HCT116 (cell line): ENCODE data around the gene SFT2D2. TPM values are rescaled to one million over a fixed set of nuclear protein-coding genes. Genes with fewer than 3 reads are reported as not detected.

Source experiments
- ATAC-seq: fragments of 200-7000 bp; cut with Tn5 transposase; 2 replicates; pipeline ENCODE4 v1.9.1; 2020; ENCODE audit warnings: mild to moderate bottlenecking, moderate library complexity
- BruUV-seq: library from RNA; stranded (reverse); fragments of 400-500 nt; replicated peaks from 2 replicates; lab custom pipeline; 2021; lab: Mats Ljungman, UMichigan
- CTCF ChIA-PET: fragments of 300-600 bp; sonication (Branson Sonifier 250); formaldehyde crosslinking; loops from one replicate; lab custom pipeline; 2021; ENCODE audit warnings: antibody characterized with exemption; lab: Charles Lee
- POLR2A ChIA-PET: fragments of 300-600, 350-600 bp; sonication (Branson Sonifier 250); formaldehyde crosslinking; loops from one replicate; lab custom pipeline; 2021; ENCODE audit warnings: antibody characterized with exemption; lab: Charles Lee
- RAD21 ChIA-PET, 2 experiments: fragments of 300-600 bp; sonication (Branson Sonifier 250); formaldehyde crosslinking; loops; one replicate each; lab custom pipeline; 2023; ENCODE audit warnings: low total read pairs in 2 of 2; ENCODE audit not compliant: uncharacterized antibody in 2 of 2, unreplicated experiment in 2 of 2, low non-redundant PET in 1 of 2; lab: Charles Lee
- DNase-seq: peaks from one replicate; pipeline ENCODE4 v3.0.0-alpha.2; 2010; ENCODE audit warnings: low read depth, low spot score
- H2AFZ ChIP-seq: fragments of 200-600 bp; shearing (Covaris generic), sonication (generic); 2 replicates; pipeline ENCODE4 v1.6.1; 2017; ENCODE audit warnings: low read depth, mixed run types, mixed read lengths, antibody characterized with exemption, low read length; ENCODE audit not compliant: poor library complexity, severe bottlenecking
- H3K27ac ChIP-seq: 2 replicates; pipeline ENCODE4 v1.5.1; 2012; ENCODE audit warnings: low read depth, low read length
- H3K27me3 ChIP-seq: fragments of 200-600 bp; sonication (generic); 2 replicates; pipeline ENCODE4 v1.6.1; 2016; ENCODE audit warnings: mixed run types, low read length, mixed read lengths; ENCODE audit not compliant: insufficient read depth
- H3K36me3 ChIP-seq, 2 experiments: fragments of 200-500 bp in 1 of 2; fragments of 200-600 bp in 1 of 2; sonication (Bioruptor generic) in 1 of 2; sonication (generic) in 1 of 2; 2 replicates each; pipeline versions ENCODE4 v1.5.1 to v1.6.1; 2014 to 2016; ENCODE audit warnings: low read length in 2 of 2, inconsistent platforms in 1 of 2, mixed read lengths in 1 of 2, mixed run types in 1 of 2; ENCODE audit not compliant: insufficient read depth in 2 of 2, control insufficient read depth in 1 of 2
- H3K4me1 ChIP-seq, 2 experiments: fragments of 200-600 bp in 1 of 2; sonication (generic) in 1 of 2; 2 replicates each; pipeline versions ENCODE4 v1.5.1 to v1.6.1; 2012 to 2017; ENCODE audit warnings: low read length in 2 of 2, inconsistent platforms in 1 of 2, mild to moderate bottlenecking in 1 of 2, mixed read lengths in 1 of 2, mixed run types in 1 of 2, moderate library complexity in 1 of 2; ENCODE audit not compliant: insufficient read depth in 2 of 2, control insufficient read depth in 1 of 2
- H3K4me2 ChIP-seq: fragments of 200-600 bp; sonication (generic); 2 replicates; pipeline ENCODE4 v1.6.1; 2017; ENCODE audit warnings: mixed run types, low read length, mixed read lengths
- H3K4me3 ChIP-seq, 2 experiments: fragments of 200-600 bp in 1 of 2; sonication (generic) in 1 of 2; replicated peaks in 1 of 2; 2 replicates each; pipeline ENCODE4 v1.5.1; 2011 to 2016; ENCODE audit warnings: low read length in 2 of 2, control low read depth in 1 of 2, low read depth in 1 of 2, mild to moderate bottlenecking in 1 of 2, mixed read lengths in 1 of 2, mixed run types in 1 of 2
- H3K79me2 ChIP-seq: fragments of 200-600 bp; sonication (generic); 2 replicates; pipeline ENCODE4 v1.6.1; 2017; ENCODE audit warnings: mild to moderate bottlenecking, mixed run types, low read length, moderate library complexity, mixed read lengths; ENCODE audit not compliant: insufficient read depth
- H3K9ac ChIP-seq: fragments of 200-600 bp; sonication (generic); 2 replicates; pipeline ENCODE4 v1.6.1; 2016; ENCODE audit warnings: low read length, mixed read lengths
- H3K9me2 ChIP-seq: fragments of 200-600 bp; sonication (generic), shearing (Covaris generic); 2 replicates; pipeline ENCODE4 v1.6.1; 2017; ENCODE audit warnings: mixed run types, mild to moderate bottlenecking, moderate library complexity; ENCODE audit not compliant: insufficient read depth
- H3K9me3 ChIP-seq, 2 experiments: fragments of 200-500 bp in 1 of 2; fragments of 200-600 bp in 1 of 2; sonication (Bioruptor generic) in 1 of 2; sonication (generic) in 1 of 2; 2 replicates each; pipeline ENCODE4 v1.6.1; 2014 to 2017; ENCODE audit warnings: low read length in 2 of 2, mixed read lengths in 2 of 2, inconsistent platforms in 1 of 2, low read depth in 1 of 2, mild to moderate bottlenecking in 1 of 2, mixed run types in 1 of 2, moderate library complexity in 1 of 2; ENCODE audit not compliant: control insufficient read depth in 1 of 2, insufficient read depth in 1 of 2
- H4K20me1 ChIP-seq: fragments of 200-600 bp; sonication (generic), shearing (Covaris generic); 2 replicates; pipeline ENCODE4 v1.6.1; 2017; ENCODE audit warnings: mixed run types, mild to moderate bottlenecking, moderate library complexity; ENCODE audit not compliant: insufficient read depth
- CBX3 ChIP-seq: IDR thresholded peaks from 2 replicates; pipeline ENCODE4 v1.6.1; 2012; ENCODE audit warnings: low read depth
- SP1 ChIP-seq: IDR thresholded peaks from 2 replicates; pipeline ENCODE4 v1.6.1; 2012; ENCODE audit warnings: low read depth
- SRF ChIP-seq: IDR thresholded peaks from 2 replicates; pipeline ENCODE4 v1.6.1; 2012; ENCODE audit warnings: low read depth
- ZBTB33 ChIP-seq: IDR thresholded peaks from 2 replicates; pipeline ENCODE4 v1.6.1; 2011; ENCODE audit warnings: mild to moderate bottlenecking, low read length, moderate library complexity; ENCODE audit not compliant: insufficient replicate concordance; ENCODE audit errors: extremely low read depth
- intact Hi-C: fragments of 100-400 bp; cut with micrococcal nuclease; formaldehyde crosslinking; loops from 2 replicates; pipeline ENCODE4 v1.10.0; 2022
- total RNA-seq: library from RNA; stranded (reverse); gene quantifications from one replicate; pipeline ENCODE4 v1.2.1, GENCODE V29; 2021; ENCODE audit not compliant: unreplicated experiment

The SFT2D2 gene
- total RNA-seq, 1 experiment from 2014 or later = 57.5 TPM

- TF ChIP-seq SP1 (no peak), SRF (no peak)
Measured at GRCh38 chr1:168234846-168235547, 9.2 kb downstream of the SFT2D2 start (continued).

- BruUV-seq = no TSS peak
- Histone ChIP-seq H4K20me1 (no peaks in the 10 kb centered on the region), H3K4me3 (no peak overlapping the region), H3K79me2 (peaks cover 35% of the 10 kb centered on the region), H3K4me1 (0 out of 4 replicates have a peak, but pooled peaks cover 0 to 4% of the 10 kb centered on the region in 2 experiments), H3K4me2 (no peak overlapping the region), H3K9ac (no peak overlapping the region), H2AFZ (no peak overlapping the region), H3K9me2 (no peaks in the 10 kb centered on the region), H3K9me3 (no peaks in the 10 kb centered on the region), H3K27me3 (no peaks in the 10 kb centered on the region), H3K36me3 (peaks cover 18 to 38% of the 10 kb centered on the region in 2 experiments; a peak in 3 of 4 replicates), H3K27ac (no peak overlapping the region)
- CTCF ChIA-PET = interaction anchor here (0.6 to 2.2 kb wide), 25 partner anchors 8 to 1113 kb away, joined by 3 to 27 read pairs (median 4); partner anchors contain the start of gene SFT2D2
- ATAC-seq (peak; percentile 58), DNase-seq (no peak)
- intact Hi-C loops = loop anchor here (2.0 kb wide), 1 partner anchor 85 kb away; no protein-coding TSS in a partner anchor
- RAD21 ChIA-PET = interaction anchor here (0.6 to 2.1 kb wide), 4 partner anchors 86 to 879 kb away, joined by 3 to 13 read pairs (median 5); no protein-coding TSS in a partner anchor
- POLR2A ChIA-PET = no interaction called here
- TF ChIP-seq CBX3 = 0 out of 2 replicates have a peak, but pooled peaks have one; percentile 35
- TF ChIP-seq ZBTB33 = no peak
Measured at GRCh38 chr1:168235548-168235885, 9.7 kb downstream of the SFT2D2 start.
